Measurements from ENCODE around the gene TRIP6.
"Not testable (repeated sequence)": the region's sequence is repeated elsewhere in the genome, so short reads cannot be mapped to it uniquely, and the experiment has no call there.

The TRIP6 gene

DNA sequence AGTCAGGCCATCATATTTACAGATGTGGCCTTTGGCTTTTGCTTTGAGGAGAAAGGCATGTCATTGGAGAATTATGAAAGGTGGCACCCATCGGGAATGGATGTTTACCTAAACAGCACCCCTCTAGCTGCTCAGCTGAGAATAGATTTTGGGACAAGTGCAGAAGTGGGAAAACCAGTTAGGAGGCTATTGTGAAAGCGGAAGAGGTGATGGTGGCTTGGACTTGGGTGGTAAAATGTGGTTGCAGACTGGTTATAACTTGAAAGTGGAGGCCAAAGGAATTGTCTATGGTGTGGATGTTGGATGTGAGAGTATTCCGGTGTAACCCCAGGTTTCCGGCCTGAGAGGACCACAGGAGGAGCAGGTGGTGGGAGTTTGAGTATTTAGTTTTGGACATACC lies 19.8 kb upstream of the TRIP6 start:
- ChIA-PET POLR2A (no interaction called here), CTCF (interaction anchor here (1.1 to 7.4 kb wide), 2 partner anchors 48 to 142 kb away, joined by 3 to 330 read pairs; partner anchors contain the start of gene POP7)
- no peak for DNase-seq (ENCODE audit: low read depth, low spot score)
- no peak for TF ChIP-seq CTCF (IDR thresholded peaks at IDR 0.05; ENCODE audit: insufficient read depth, low read length, missing control alignments)
- no peak overlapping the region for H3K4me3 ChIP-seq (ENCODE audit: low read depth, low read length)

DNA sequence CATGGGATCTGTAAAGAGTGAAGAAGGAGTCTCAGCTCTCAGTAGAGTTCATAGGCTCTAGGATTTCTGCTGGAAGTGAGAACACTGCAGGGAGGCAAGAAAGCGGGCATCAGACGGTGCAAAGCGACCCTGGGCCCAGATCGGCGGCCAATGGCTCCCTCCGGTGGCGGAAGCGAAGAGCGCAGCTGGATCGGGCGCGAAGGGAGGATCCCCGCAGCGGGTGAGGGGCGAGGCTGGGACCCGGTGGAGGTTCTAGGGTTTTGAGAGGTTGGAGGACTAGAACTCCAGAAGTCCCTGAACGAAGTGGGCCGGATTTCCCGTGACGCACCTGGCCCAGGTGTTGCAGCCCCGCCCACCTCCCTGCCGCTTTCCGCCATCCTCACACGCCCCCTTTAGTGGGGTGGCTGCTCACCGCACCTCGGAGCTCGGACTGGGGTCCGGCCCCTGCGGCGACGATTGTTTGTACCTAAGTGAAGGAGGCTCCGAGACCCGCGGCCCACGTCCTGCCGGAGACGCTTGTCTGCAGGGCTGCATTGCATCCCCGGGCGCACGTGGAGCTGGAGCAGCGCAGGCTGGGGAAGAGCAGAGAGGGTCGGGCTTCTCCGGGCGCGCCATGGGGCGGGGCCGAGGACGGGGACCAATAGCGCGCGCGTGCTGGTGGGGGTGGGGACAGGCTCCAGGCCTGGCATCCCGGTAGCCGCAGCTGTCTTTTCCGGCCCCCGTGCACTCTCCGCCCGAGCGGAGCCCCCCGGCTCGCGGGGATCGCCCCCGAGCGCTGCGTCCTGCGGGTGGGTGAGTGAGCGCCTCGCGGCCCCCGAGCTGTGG lies 14.9 kb upstream of the TRIP6 start, which contains the start of gene SLC12A9:
Gene SLC12A9, plus strand, starts transcription at position 666 of the 825 bp plus-strand sequence. CDS start 1,485 bp downstream, outside the sequence.
- CTCF ChIA-PET, result interaction anchor here (0.6 to 7.4 kb wide), 49 partner anchors 9 to 719 kb away, joined by 3 to 330 read pairs (median 4); partner anchors contain the start of genes EPHB4, EPO, GIGYF1 and MOSPD3
- peak; percentile 33 for DNase-seq (ENCODE audit: low read depth, low spot score)
- POLR2A ChIA-PET, result interaction anchor here (0.5 to 2.7 kb wide), 12 partner anchors 10 to 424 kb away, joined by 3 to 22 read pairs (median 4); partner anchors contain the start of genes EPHB4, FBXO24, LRCH4 and POP7
- peak within 1 kb of the TSS; percentile 76 for H3K4me3 ChIP-seq (ENCODE audit: low read depth, low read length)
- TF ChIP-seq CTCF (IDR thresholded peaks at IDR 0.05; ENCODE audit: insufficient read depth, low read length, missing control alignments), result peak; percentile 97

DNA sequence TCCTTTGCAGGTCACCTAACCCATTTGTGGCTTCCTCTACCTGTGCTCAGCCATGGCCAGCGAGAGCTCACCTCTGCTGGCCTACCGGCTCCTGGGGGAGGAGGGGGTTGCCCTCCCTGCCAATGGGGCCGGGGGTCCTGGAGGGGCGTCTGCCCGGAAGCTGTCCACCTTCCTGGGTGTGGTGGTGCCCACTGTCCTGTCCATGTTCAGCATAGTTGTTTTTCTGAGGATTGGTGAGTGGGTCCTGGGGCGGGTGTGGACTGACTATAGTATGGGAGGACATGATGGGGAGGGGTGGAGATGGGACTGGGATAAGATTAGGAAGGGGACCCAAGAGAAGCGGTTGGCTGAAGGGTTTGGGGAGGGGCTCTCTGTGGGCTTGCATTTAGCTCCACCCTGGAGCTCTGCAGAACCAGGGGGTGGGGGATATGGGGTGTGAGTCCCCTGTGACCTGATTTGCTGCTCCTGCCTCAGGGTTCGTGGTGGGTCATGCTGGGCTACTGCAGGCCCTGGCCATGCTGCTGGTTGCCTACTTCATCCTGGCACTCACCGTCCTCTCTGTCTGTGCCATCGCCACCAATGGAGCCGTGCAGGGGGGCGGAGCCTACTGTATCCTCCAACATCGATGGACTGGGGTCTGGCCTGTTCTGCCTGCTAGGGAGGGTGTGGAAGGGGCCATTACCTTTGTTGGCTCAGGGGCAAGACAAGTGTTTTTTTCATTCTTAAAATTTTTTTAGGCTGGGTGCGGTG lies 12.9 kb upstream of the TRIP6 start:
- TF ChIP-seq CTCF (IDR thresholded peaks at IDR 0.05; ENCODE audit: insufficient read depth, low read length, missing control alignments), result no peak
- no peak overlapping the region for H3K4me3 ChIP-seq (ENCODE audit: low read depth, low read length)
- ChIA-PET CTCF (interaction anchor here (1.1 to 7.4 kb wide), 7 partner anchors 10 to 163 kb away, joined by 4 to 330 read pairs (median 14); partner anchors contain the start of genes EPO and POP7), POLR2A (interaction anchor here (2.0 kb wide), 1 partner anchor 268 kb away, joined by 5 read pairs; the partner anchor contains the start of genes FBXO24 and LRCH4)
- no peak for DNase-seq (ENCODE audit: low read depth, low spot score)

DNA sequence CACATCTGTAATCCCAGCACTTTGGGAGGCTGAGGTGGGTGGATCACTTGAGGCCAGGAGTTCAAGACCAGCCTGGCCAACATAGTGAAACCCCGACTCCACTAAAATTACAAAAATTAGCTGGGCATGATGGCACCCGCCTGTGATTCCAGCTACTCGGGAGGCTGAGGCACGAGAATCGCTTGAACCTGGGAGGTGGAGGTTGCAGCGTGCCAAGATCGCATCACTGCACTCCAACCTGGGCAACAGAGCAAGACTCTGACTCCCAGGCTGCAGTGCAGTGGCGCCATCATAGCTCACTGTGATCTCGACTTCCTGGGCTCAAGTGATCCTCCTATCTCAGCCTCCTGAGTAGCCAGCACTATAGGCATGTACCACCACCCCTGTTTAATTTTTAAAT lies 12.3 kb upstream of the TRIP6 start:
- DNase-seq (ENCODE audit: low read depth, low spot score); H3K4me3 ChIP-seq (ENCODE audit: low read depth, low read length); POLR2A ChIA-PET: not testable (repeated sequence)
- CTCF ChIA-PET, result interaction anchor here (1.1 to 6.0 kb wide), 6 partner anchors 10 to 385 kb away, joined by 3 to 28 read pairs (median 5); partner anchors contain the start of genes EPO and POP7

DNA sequence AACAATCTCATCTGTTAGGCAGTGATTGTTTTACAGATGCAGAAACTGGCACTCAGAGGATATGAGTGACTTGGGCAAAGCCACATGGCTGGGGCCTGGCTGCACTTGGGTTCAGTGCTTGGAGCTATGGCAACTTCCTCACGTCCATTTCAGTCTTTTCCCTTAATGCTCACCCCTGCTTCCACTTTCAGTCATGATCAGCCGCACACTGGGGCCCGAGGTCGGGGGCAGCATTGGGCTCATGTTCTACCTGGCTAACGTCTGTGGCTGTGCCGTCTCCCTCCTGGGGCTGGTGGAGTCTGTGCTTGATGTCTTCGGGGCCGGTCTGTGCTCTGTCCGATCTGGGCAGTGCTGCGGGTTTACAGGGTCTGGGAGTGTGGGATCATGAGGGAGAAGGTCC lies 11.7 kb upstream of the TRIP6 start:
- ChIA-PET POLR2A (no interaction called here), CTCF (interaction anchor here (1.1 to 6.0 kb wide), 5 partner anchors 9 to 386 kb away, joined by 3 to 28 read pairs (median 5); partner anchors contain the start of genes EPO and POP7)
- no peak for TF ChIP-seq CTCF (IDR thresholded peaks at IDR 0.05; ENCODE audit: insufficient read depth, low read length, missing control alignments)

DNA sequence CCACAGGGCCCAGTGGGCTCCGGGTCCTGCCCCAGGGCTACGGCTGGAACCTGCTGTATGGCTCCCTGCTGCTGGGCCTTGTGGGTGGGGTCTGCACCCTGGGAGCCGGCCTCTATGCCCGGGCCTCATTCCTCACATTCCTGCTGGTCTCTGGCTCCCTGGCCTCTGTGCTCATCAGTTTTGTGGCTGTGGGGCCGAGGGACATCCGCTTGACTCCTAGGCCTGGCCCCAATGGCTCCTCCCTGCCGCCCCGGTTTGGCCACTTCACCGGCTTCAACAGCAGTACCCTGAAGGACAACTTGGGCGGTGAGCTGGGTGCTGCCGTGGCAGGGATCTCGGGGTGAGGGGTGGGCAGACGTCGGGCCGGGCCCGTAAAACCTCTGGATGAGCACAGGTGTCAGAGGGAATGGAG lies 10.3 kb upstream of the TRIP6 start:
- H3K4me3 ChIP-seq (ENCODE audit: low read depth, low read length), result no peak overlapping the region
- CTCF ChIA-PET, result interaction anchor here (1.4 to 6.0 kb wide), 2 partner anchors 151 to 297 kb away, joined by 4 to 28 read pairs; partner anchors contain the start of gene POP7
- no peak for TF ChIP-seq CTCF (IDR thresholded peaks at IDR 0.05; ENCODE audit: insufficient read depth, low read length, missing control alignments)
- POLR2A ChIA-PET, result no interaction called here
- no peak for DNase-seq (ENCODE audit: low read depth, low spot score)

More for the DNA sequence above, 11.7 kb upstream of the TRIP6 start:
- DNase-seq (ENCODE audit: low read depth, low spot score), result no peak
- no peak overlapping the region for H3K4me3 ChIP-seq (ENCODE audit: low read depth, low read length)
